ENCODE measurements around the gene UTP25. TPM values are rescaled to one million over a fixed set of nuclear protein-coding genes. Genes with fewer than 3 reads are reported as not detected.

The UTP25 gene
- total RNA-seq, 6 experiments from 2014 or later = 9.0 to 18.5 (median 16.2) TPM

GRCh38 chr1:209853676-209854075, 25.9 kb downstream of the UTP25 start:
- Mint-ChIP-seq H3K27ac (no peak overlapping the region), H3K4me3 (no peak overlapping the region), H3K9me3 (no peaks in the 10 kb centered on the region; the same call in 1 of the 2 replicates), H3K4me1 (ENCODE audit: low read depth) (peaks cover 24% of the 10 kb centered on the region), H3K27me3 (ENCODE audit: insufficient read depth) (no peaks in the 10 kb centered on the region), H3K36me3 (ENCODE audit: low read depth) (peaks cover 50% of the 10 kb centered on the region)
- DNase-seq = no peak
- no peak for TF ChIP-seq CTCF (IDR thresholded peaks at IDR 0.05)

DNA sequence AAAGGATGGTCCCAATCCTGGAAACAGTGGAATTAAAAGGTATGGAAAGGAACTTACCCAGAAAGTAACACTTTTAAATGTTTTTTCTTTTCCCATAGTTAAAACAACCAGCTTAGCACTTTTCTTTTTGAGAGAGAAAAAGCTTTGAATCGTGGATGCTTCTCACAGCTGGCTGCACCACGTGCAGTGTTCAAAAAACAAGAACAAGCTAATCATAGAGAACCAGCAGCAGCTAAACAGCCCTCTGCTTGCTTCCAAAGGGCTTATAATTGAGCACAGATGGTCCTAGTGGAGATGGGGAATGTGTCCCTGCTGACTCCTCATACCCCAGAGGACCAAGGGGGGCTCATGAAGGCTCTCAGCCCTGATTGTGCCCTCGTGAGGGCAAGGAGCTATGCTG, 26.4 kb downstream of the UTP25 start:
- DNase-seq = no peak
- H3K27me3 Mint-ChIP-seq (ENCODE audit: insufficient read depth) = no peaks in the 10 kb centered on the region
- H3K36me3 Mint-ChIP-seq (ENCODE audit: low read depth) = peaks cover 50% of the 10 kb centered on the region
- no peak overlapping the region for H3K4me3 Mint-ChIP-seq
- H3K9me3 Mint-ChIP-seq = no peaks in the 10 kb centered on the region; the same call in 1 of the 2 replicates
- no peak for TF ChIP-seq CTCF (IDR thresholded peaks at IDR 0.05)
- no peak overlapping the region for H3K27ac Mint-ChIP-seq
- peaks cover 23% of the 10 kb centered on the region for H3K4me1 Mint-ChIP-seq (ENCODE audit: low read depth)

DNA sequence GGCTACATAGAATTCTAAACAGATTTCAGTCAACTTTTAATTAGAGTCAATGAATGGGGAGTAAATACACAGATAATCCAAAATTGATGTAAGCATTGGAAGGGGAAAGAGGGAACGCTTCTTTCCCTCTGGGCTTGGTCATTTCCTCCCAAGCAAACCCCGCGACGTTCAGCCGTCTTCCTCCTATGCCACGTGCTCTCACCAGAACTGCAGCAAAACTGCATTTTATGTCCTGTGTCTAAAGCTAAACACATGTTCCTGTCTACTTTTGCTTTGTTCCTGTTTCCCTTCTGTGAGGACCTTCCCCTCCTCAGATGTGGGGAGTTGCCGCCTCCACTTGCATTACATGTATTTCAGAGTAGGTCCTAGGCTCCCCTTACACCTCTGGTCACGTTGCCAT, 27.2 kb downstream of the UTP25 start:
- H3K9me3 Mint-ChIP-seq = no peaks in the 10 kb centered on the region; the same call in 1 of the 2 replicates
- DNase-seq = no peak
- H3K4me1 Mint-ChIP-seq (ENCODE audit: low read depth) = peaks cover 15% of the 10 kb centered on the region
- H3K27me3 Mint-ChIP-seq (ENCODE audit: insufficient read depth) = no peaks in the 10 kb centered on the region
- no peak overlapping the region for H3K4me3 Mint-ChIP-seq
- no peak for TF ChIP-seq CTCF (IDR thresholded peaks at IDR 0.05)
- H3K27ac Mint-ChIP-seq = peak overlapping the region; percentile 24; the same call in 1 of the 2 replicates
- peaks cover 45% of the 10 kb centered on the region for H3K36me3 Mint-ChIP-seq (ENCODE audit: low read depth)

GRCh38 chr1:209855623-209856022, 27.9 kb downstream of the UTP25 start:
- Mint-ChIP-seq H3K4me1 (ENCODE audit: low read depth) (peaks cover 9% of the 10 kb centered on the region), H3K4me3 (no peak overlapping the region), H3K27ac (no peak overlapping the region), H3K27me3 (ENCODE audit: insufficient read depth) (no peaks in the 10 kb centered on the region), H3K36me3 (ENCODE audit: low read depth) (peaks cover 45% of the 10 kb centered on the region), H3K9me3 (no peaks in the 10 kb centered on the region; the same call in 1 of the 2 replicates)
- TF ChIP-seq CTCF (IDR thresholded peaks at IDR 0.05) = no peak
- no peak for DNase-seq

DNA sequence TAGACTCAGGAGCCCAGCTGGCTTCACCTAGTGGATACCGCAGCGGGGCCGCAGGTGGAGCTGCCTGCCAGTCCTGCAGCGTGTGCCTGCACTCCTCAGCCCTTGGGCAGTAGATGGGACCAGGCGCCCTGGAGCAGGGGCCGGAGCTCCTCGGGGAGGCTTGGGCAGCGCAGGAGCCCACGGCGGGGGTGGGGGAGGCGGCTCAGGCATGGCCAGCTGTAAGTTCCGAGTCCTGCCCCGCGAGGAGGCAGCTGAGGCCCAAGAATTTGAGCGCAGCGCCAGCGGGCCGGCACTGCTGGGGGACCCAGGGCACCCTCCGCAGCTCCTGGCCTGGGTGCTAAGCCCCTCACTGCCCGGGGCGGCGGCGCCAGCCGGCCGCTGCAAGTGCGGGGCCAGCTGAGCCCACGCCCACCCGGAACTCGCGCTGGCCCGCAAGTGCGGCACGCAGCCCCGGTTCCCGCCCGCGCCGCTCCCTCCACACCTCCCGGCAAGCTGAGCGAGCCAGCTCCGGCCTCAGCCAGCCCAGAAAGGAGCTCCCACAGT, 30.9 kb downstream of the UTP25 start:
- DNase-seq = no peak
- Mint-ChIP-seq H3K4me3 (no peak overlapping the region), H3K36me3 (ENCODE audit: low read depth) (peaks cover 28% of the 10 kb centered on the region), H3K27ac (no peak overlapping the region), H3K27me3 (ENCODE audit: insufficient read depth) (0 out of 2 replicates have a peak, but pooled peaks cover 2% of the 10 kb centered on the region), H3K4me1 (ENCODE audit: low read depth) (peaks cover 18% of the 10 kb centered on the region), H3K9me3 (no peaks in the 10 kb centered on the region; the same call in 1 of the 2 replicates)
- TF ChIP-seq CTCF (IDR thresholded peaks at IDR 0.05) = no peak
